Gastroesophageal sphincter (tissue), 4 donors: ENCODE results near the gene IRAK2. TPM values are rescaled to one million over a fixed set of nuclear protein-coding genes. Genes with fewer than 3 reads are reported as not detected.

Experiments used
- ATAC-seq: fragments of 150-250 bp; one replicate; pipeline ENCODE4 v1.9.1; 2016; ENCODE audit warnings: mild to moderate bottlenecking, moderate library complexity
- H3K27ac ChIP-seq, 4 donors: fragments of 200-600 bp; sonication (generic) in 3 of 4; 1 replicate in 3 of 4; 2 replicates in 1 of 4; pipeline ENCODE4 v1.5.1; 2016 to 2019
- H3K27me3 ChIP-seq: fragments of 200-600 bp; sonication (generic); one replicate; pipeline ENCODE4 v1.5.1; 2019
- H3K36me3 ChIP-seq, 2 donors: fragments of 200-600 bp; sonication (generic); one replicate each; pipeline ENCODE4 v1.5.1; 2019; ENCODE audit warnings: control low read depth in 1 of 2
- H3K4me1 ChIP-seq, 3 donors: fragments of 200-600 bp; sonication (generic); 1 replicate in 2 of 3; 2 replicates in 1 of 3; pipeline ENCODE4 v1.5.1; 2016 to 2019; ENCODE audit warnings: control low read depth in 2 of 3
- H3K4me3 ChIP-seq, 2 donors: fragments of 200-600 bp; sonication (generic); one replicate each; pipeline ENCODE4 v1.5.1; 2019; ENCODE audit warnings: mild to moderate bottlenecking in 1 of 2, moderate library complexity in 1 of 2
- H3K9me3 ChIP-seq, 3 donors: fragments of 200-600 bp; sonication (generic); one replicate each; pipeline ENCODE4 v1.5.1; 2017 to 2019; ENCODE audit warnings: control low read depth in 2 of 3
- EP300 ChIP-seq: sonication (generic); formaldehyde crosslinking; IDR thresholded peaks from one replicate; pipeline ENCODE4 v1.6.1; 2017; ENCODE audit warnings: antibody characterized with exemption, mild to moderate bottlenecking
- POLR2A ChIP-seq, 2 donors: fragments of 450-650 bp; IDR thresholded peaks; one replicate each; pipeline ENCODE4 v1.6.1; 2017; ENCODE audit warnings: antibody characterized with exemption in 2 of 2, mild to moderate bottlenecking in 2 of 2, moderate library complexity in 1 of 2
- POLR2AphosphoS5 ChIP-seq: sonication (generic); formaldehyde crosslinking; IDR thresholded peaks from one replicate; pipeline ENCODE4 v1.6.1; 2017; ENCODE audit warnings: antibody characterized with exemption
- WGBS, 2 donors: methylation state at CpG; one replicate each; pipeline ENCODE4 v1.1.5; 2018; ENCODE audit warnings: low coverage in 1 of 2; 5-methylcytosine and 5-hydroxymethylcytosine counted together
- total RNA-seq, 4 donors: library from RNA; depleted of rRNA; stranded (reverse); fragments of >200 nt; gene quantifications; one replicate each; pipeline ENCODE4 v1.1.0, GENCODE V29; 2016
- TF ChIP-seq, protein P1 (sequence below), 4 experiments: fragments of 200-600 bp in 2 of 4; fragments of 450-650 bp in 2 of 4; sonication (generic) in 1 of 4; IDR thresholded peaks; one replicate each; pipeline ENCODE4 v1.5.1; 2017 to 2019; ENCODE audit warnings: antibody characterized with exemption in 4 of 4, mild to moderate bottlenecking in 2 of 4, moderate library complexity in 2 of 4

The IRAK2 gene
- total RNA-seq, 4 donors from 2014 or later: 2.2 to 4.4 (median 3.3) TPM

DNA sequence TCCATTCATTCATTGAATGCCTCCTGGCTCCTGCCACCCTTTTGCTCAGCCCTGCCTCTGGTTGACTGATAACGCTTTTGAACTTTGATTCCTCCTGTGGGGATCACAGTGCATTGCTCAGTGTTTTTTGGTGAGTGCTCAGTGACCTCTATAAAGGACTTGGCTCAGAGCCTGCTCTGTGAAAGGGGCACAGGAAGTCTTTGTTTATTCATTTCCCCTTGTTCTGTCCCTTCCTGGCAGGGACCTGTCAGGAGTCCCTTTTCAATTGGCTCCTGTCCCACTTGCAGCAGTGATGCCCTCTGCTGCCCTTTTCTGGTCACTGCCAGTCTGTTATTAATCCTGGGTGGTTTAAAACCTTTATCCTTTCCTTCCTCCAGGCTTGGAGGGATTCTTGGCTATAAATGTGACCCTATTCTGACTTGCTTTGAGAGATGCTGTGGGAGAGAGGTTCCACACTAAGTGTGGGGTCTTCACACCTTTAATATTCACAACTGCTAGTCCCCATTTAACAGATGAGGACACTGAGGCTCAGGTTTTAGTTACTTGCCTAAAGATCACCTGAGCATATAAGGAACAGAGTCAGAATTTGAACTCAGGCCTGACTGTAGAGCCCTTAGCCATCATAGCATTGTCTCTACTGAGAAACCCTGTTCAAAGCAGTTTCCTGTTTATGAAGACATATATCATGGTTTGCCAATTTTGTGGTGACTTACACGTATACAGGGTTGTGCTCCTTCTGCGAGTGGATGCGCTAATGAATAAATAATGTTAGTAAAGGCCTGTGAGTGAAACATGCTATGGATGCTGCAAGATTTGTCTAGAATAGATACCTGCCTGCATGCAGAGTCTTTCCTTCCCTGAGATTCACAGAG, 60.3 kb downstream of the IRAK2 start:
- peak; percentile 87 for ATAC-seq
- Histone ChIP-seq H3K27ac (no peak overlapping the region), H3K36me3 (peaks cover 0 to 47% of the 10 kb centered on the region in 2 donors), H3K9me3 (no peaks in the 10 kb centered on the region), H3K4me1 (peaks cover 0 to 10% (median 0%) of the 10 kb centered on the region in 3 donors), H3K4me3 (no peak overlapping the region), H3K27me3 (no peaks in the 10 kb centered on the region)
- TF ChIP-seq POLR2A (IDR thresholded peaks at IDR 0.05): no peak
- TF ChIP-seq POLR2AphosphoS5: peak; percentile 95
- TF ChIP-seq, protein P1, sequence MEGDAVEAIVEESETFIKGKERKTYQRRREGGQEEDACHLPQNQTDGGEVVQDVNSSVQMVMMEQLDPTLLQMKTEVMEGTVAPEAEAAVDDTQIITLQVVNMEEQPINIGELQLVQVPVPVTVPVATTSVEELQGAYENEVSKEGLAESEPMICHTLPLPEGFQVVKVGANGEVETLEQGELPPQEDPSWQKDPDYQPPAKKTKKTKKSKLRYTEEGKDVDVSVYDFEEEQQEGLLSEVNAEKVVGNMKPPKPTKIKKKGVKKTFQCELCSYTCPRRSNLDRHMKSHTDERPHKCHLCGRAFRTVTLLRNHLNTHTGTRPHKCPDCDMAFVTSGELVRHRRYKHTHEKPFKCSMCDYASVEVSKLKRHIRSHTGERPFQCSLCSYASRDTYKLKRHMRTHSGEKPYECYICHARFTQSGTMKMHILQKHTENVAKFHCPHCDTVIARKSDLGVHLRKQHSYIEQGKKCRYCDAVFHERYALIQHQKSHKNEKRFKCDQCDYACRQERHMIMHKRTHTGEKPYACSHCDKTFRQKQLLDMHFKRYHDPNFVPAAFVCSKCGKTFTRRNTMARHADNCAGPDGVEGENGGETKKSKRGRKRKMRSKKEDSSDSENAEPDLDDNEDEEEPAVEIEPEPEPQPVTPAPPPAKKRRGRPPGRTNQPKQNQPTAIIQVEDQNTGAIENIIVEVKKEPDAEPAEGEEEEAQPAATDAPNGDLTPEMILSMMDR (IDR thresholded peaks at IDR 0.05): peak in 3 of 4 experiments; percentile 81 to 89 (median 86)
- 42 to 72% methylated on average over 2 to 4 of the region's 4 CpGs for WGBS, 2 donors

DNA sequence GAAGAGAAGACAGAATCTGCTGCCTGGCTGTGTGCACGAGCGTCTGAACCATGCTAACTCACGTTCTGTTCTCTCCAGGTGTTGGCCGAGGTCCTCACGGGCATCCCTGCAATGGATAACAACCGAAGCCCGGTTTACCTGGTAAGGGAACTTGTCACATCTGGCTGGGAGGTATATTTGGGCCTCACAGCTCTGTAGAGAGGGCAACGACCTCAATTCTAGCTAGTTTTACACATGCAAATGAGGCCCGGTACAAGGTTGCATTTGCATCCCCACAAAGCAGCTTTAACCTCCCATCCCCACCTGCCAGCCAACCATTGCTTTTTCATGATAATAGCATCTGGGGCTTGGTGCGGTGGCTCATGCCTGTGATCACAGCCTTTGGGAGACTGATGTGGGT, 61.6 kb downstream of the IRAK2 start:
- TF ChIP-seq, protein P1 (IDR thresholded peaks at IDR 0.05): no peak
- TF ChIP-seq POLR2AphosphoS5: no peak
- no peak overlapping the region for H3K4me3 ChIP-seq
- no peaks in the 10 kb centered on the region for H3K9me3 ChIP-seq
- no peak for ATAC-seq
- H3K27ac ChIP-seq: no peak overlapping the region
- peaks cover 0 to 10% (median 0%) of the 10 kb centered on the region in 3 donors for H3K4me1 ChIP-seq
- 56 to 76% methylated on average over 4 to 9 of the region's 10 CpGs for WGBS, 2 donors
- H3K27me3 ChIP-seq: no peaks in the 10 kb centered on the region
- H3K36me3 ChIP-seq: peaks cover 0 to 44% of the 10 kb centered on the region in 2 donors

DNA sequence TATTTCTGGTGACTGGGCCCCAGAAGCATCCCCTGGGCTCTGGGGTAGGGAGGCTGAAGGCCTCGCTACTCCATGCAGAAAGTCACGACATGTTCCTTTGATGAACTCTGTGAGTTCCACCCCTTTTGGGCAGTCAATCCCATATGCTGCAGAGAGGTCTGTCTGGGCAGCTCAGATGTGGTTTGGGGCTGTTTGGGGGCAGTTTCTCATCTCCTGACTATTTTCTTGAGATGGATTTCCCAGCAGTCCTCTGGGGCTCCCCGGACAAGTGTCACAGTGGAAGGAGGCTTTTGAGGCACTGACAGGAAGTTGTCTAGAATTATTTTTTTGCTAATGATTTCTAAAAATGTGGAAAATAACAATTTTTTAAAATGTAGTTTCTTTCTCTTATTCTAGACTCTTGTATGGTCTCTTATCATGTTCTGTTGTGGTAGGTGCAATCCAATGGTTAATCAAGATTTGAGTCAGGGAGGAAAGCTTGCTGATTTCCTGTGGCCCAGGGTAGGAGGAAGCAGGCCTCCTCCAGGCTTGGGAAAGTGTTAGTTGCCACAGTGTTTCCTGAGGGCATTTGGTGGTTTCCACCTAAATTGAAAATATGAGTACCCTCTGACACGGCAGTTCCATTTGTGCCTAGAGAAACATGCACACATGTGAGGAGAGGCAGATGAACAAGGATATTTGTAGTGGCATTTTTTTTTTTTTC, 63.7 kb downstream of the IRAK2 start:
- Histone ChIP-seq H3K4me1 (peaks cover 0 to 10% (median 0%) of the 10 kb centered on the region in 3 donors), H3K27ac (no peak overlapping the region)
- 66 to 86% methylated on average over 2 to 4 of the region's 4 CpGs for WGBS, 2 donors

DNA sequence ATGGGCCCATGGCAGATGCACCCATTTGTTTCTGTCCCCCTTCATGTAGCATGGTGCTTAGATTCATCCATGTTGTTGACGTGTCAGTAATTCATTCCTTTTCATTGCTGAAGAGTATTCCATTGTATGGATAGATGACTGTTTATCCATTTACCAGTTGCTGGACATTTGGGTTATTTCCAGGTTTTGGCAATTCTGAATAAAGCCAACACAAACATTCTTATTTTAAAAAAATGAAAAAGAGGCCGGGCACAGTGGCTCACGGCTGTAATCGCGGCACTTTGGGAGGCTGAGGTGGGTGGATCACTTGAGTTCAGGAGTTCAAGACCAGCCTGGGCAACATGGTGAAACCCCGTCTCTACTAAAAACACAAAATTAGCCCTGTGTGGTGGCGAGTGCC, 64.9 kb downstream of the IRAK2 start:
- peaks cover 0 to 6% (median 0%) of the 10 kb centered on the region in 3 donors for H3K4me1 ChIP-seq
- ATAC-seq: no peak
- no peak overlapping the region for H3K27ac ChIP-seq
- H3K27me3 ChIP-seq: no peaks in the 10 kb centered on the region
- TF ChIP-seq POLR2AphosphoS5: no peak
- no peak for TF ChIP-seq EP300
- TF ChIP-seq POLR2A (IDR thresholded peaks at IDR 0.05): no peak
- TF ChIP-seq, protein P1 (IDR thresholded peaks at IDR 0.05): no peak
- WGBS, 2 donors: 80 to 84% methylated on average over 6 to 7 of the region's 7 CpGs
- H3K9me3 ChIP-seq: no peaks in the 10 kb centered on the region
- no peak overlapping the region for H3K4me3 ChIP-seq
- H3K36me3 ChIP-seq: peaks cover 0 to 39% of the 10 kb centered on the region in 2 donors

More for the DNA sequence above, 63.7 kb downstream of the IRAK2 start:
- Histone ChIP-seq H3K9me3 (no peaks in the 10 kb centered on the region), H3K27me3 (no peaks in the 10 kb centered on the region), H3K4me3 (no peak overlapping the region), H3K36me3 (peaks cover 0 to 34% of the 10 kb centered on the region in 2 donors)
- no peak for TF ChIP-seq POLR2AphosphoS5
- TF ChIP-seq EP300: no peak
- no peak for TF ChIP-seq POLR2A (IDR thresholded peaks at IDR 0.05)
- TF ChIP-seq, protein P1 (IDR thresholded peaks at IDR 0.05): no peak
- ATAC-seq: no peak
